HepG2 (cell line): ENCODE data around the gene PKDREJ. TPM values are rescaled to one million over a fixed set of nuclear protein-coding genes. Genes with fewer than 3 reads are reported as not detected.

Source experiments
- ATAC-seq: fragments of 200-7000 bp; cut with Tn5 transposase; 3 replicates; pipeline ENCODE4 v1.9.1; 2020; ENCODE audit warnings: mild to moderate bottlenecking, moderate library complexity
- BruUV-seq: library from RNA; stranded (reverse); fragments of 400-500 nt; replicated peaks from 2 replicates; lab custom pipeline; 2021; lab: Mats Ljungman, UMichigan
- CTCF ChIA-PET: fragments of 300-600 bp; formaldehyde crosslinking; extraction: SDS; loops from one replicate; lab custom pipeline; 2021; ENCODE audit warnings: low total read pairs, inconsistent platforms, low intra/inter-chr PET ratio; lab: Yijun Ruan, JAX
- POLR2A ChIA-PET: fragments of 350-600 bp; sonication (Branson Sonifier 250); formaldehyde crosslinking; loops from one replicate; lab custom pipeline; 2020; ENCODE audit warnings: antibody characterized with exemption, inconsistent platforms; lab: Yijun Ruan, JAX
- DNase-seq: peaks from one replicate; pipeline ENCODE4 v3.0.0-alpha.2; 2015; ENCODE audit warnings: low spot score
- FAIRE-seq: peaks from 3 replicates; lab custom pipeline; 2011; peaks lifted over from hg19 to GRCh38; lab: Jason Lieb, UNC
- H2AFZ ChIP-seq: one replicate; pipeline ENCODE4 v1.6.1; 2011; ENCODE audit warnings: low read length, inconsistent platforms
- H3K27ac ChIP-seq: fragments of 300-600 bp; 3 replicates; pipeline ENCODE4 v1.8.0; 2011; ENCODE audit warnings: mixed run types, mild to moderate bottlenecking, mixed read lengths, low read length, inconsistent platforms; ENCODE audit not compliant: insufficient read depth; ENCODE audit errors: extremely low read length
- H3K27me3 ChIP-seq, 2 experiments: fragments of 200-600 bp in 1 of 2; 2 replicates in 1 of 2; 3 replicates in 1 of 2; pipeline versions ENCODE4 v1.6.0 to v1.8.0; 2011; ENCODE audit warnings: low read length in 2 of 2, mild to moderate bottlenecking in 2 of 2, moderate library complexity in 2 of 2, inconsistent platforms in 1 of 2; ENCODE audit not compliant: insufficient read depth in 2 of 2, control insufficient read depth in 1 of 2
- H3K36me3 ChIP-seq, 2 experiments: fragments of 200-600 bp in 1 of 2; replicated peaks in 1 of 2; 2 replicates in 1 of 2; 3 replicates in 1 of 2; pipeline versions ENCODE4 v1.5.1 to v1.8.0; 2011; ENCODE audit warnings: low read length in 2 of 2, inconsistent platforms in 1 of 2; ENCODE audit not compliant: insufficient read depth in 2 of 2, control insufficient read depth in 1 of 2
- H3K4me1 ChIP-seq: 2 replicates; pipeline ENCODE4 v1.5.1; 2012; ENCODE audit warnings: low read length, inconsistent platforms; ENCODE audit not compliant: insufficient read depth
- H3K4me2 ChIP-seq: 2 replicates; pipeline ENCODE4 v1.6.0; 2011; ENCODE audit warnings: low read depth, low read length, inconsistent platforms
- H3K4me3 ChIP-seq, 3 experiments: fragments of 200-600 bp in 1 of 3; sonication (generic), shearing (Covaris generic) in 1 of 3; replicated peaks in 1 of 3; 2 replicates each; pipeline ENCODE4 v1.5.1; 2011 to 2016; ENCODE audit warnings: low read length in 3 of 3, inconsistent platforms in 2 of 3, low read depth in 2 of 3, mild to moderate bottlenecking in 2 of 3, control low read depth in 1 of 3, mixed read lengths in 1 of 3; ENCODE audit not compliant: insufficient read depth in 1 of 3
- H3K79me2 ChIP-seq: one replicate; pipeline ENCODE4 v1.6.1; 2011; ENCODE audit warnings: low read length, inconsistent platforms; ENCODE audit not compliant: insufficient read depth
- H3K9ac ChIP-seq: 2 replicates; pipeline ENCODE4 v1.6.0; 2011; ENCODE audit warnings: mild to moderate bottlenecking, low read depth, low read length, inconsistent platforms; ENCODE audit not compliant: insufficient read depth
- H3K9me3 ChIP-seq: 2 replicates; pipeline ENCODE4 v1.5.1; 2012; ENCODE audit warnings: mild to moderate bottlenecking, low read length
- H4K20me1 ChIP-seq: 2 replicates; pipeline ENCODE4 v1.6.0; 2011; ENCODE audit warnings: inconsistent platforms, mild to moderate bottlenecking, low read length, moderate library complexity; ENCODE audit not compliant: insufficient read depth
- AGO2 ChIP-seq: fragments of 200-400 bp; formaldehyde crosslinking; optimal IDR thresholded peaks from 2 replicates; pipeline ENCODE3; 2017; ENCODE audit warnings: mild to moderate bottlenecking, low read depth, low read length, moderate library complexity
- NFYB ChIP-seq: sonication (generic); formaldehyde crosslinking; IDR thresholded peaks from 2 replicates; pipeline ENCODE4 v1.4.0; 2020; ENCODE audit warnings: missing genetic modification reagents
- POLR2A ChIP-seq, 2 experiments: IDR thresholded peaks; 2 replicates each; pipeline ENCODE4 v1.6.1; 2011; ENCODE audit warnings: low read depth in 2 of 2, low read length in 2 of 2, mild to moderate bottlenecking in 1 of 2, moderate library complexity in 1 of 2; ENCODE audit not compliant: insufficient read depth in 1 of 2
- ZNF841 ChIP-seq: sonication (generic); formaldehyde crosslinking; IDR thresholded peaks from 2 replicates; pipeline ENCODE4 v1.8.1; 2023; ENCODE audit warnings: missing genetic modification reagents, borderline replicate concordance
- WGBS: methylation state at CpG from one replicate; pipeline ENCODE4 v1.1.6; 2017; ENCODE audit warnings: low lambda C conversion rate; 5-methylcytosine and 5-hydroxymethylcytosine counted together
- in situ Hi-C: cut with HindIII; loops from 2 replicates; pipeline ENCODE4 v1.10.0; 2017; ENCODE audit warnings: low pct_unique_long_range_greater_than_20kb; ENCODE audit not compliant: extremely low pct_ligation_motif_present
- intact Hi-C: fragments of 100-400 bp; cut with micrococcal nuclease; formaldehyde crosslinking; loops from one replicate; pipeline ENCODE4 v1.10.0; 2022; ENCODE audit not compliant: unreplicated experiment
- polyA plus RNA-seq, 8 experiments: library from polyadenylated mRNA; depleted of rRNA in 3 of 8; stranded (reverse) in 7 of 8; unstranded in 1 of 8; fragments of >200 nt; fragmentation: Illumina TruSeq in 4 of 8; extraction: Trizol in 4 of 8; gene quantifications; 2 replicates each; pipeline versions ENCODE4 v1.2.1 to v1.2.3, GENCODE V29; 2011 to 2016; ENCODE audit warnings: low read depth in 4 of 8, missing spikeins in 1 of 8, mixed read lengths in 1 of 8; ENCODE audit not compliant: insufficient read depth in 1 of 8
- total RNA-seq, 5 experiments: library from RNA; depleted of rRNA; stranded (reverse); fragments of >200 nt; fragmentation: Illumina TruSeq; extraction: Trizol; gene quantifications; 2 replicates each; pipeline ENCODE4 v1.2.3, GENCODE V29; 2016; ENCODE audit warnings: low read depth in 1 of 5
- TF ChIP-seq, protein P1 (sequence below): sonication (generic); formaldehyde crosslinking; IDR thresholded peaks from 2 replicates; pipeline ENCODE4 v1.4.0; 2020; ENCODE audit warnings: missing genetic modification reagents, mild to moderate bottlenecking, borderline replicate concordance
- TF ChIP-seq, protein P2 (sequence below): sonication (generic); formaldehyde crosslinking; IDR thresholded peaks from 2 replicates; pipeline ENCODE4 v1.4.0; 2020; ENCODE audit warnings: mild to moderate bottlenecking, missing genetic modification reagents

The PKDREJ gene
- total and polyA plus RNA-seq, 2 of the 13 experiments (the other 11 are each of a cell fraction or from before 2014, with no cell fraction given) = not detected

DNA sequence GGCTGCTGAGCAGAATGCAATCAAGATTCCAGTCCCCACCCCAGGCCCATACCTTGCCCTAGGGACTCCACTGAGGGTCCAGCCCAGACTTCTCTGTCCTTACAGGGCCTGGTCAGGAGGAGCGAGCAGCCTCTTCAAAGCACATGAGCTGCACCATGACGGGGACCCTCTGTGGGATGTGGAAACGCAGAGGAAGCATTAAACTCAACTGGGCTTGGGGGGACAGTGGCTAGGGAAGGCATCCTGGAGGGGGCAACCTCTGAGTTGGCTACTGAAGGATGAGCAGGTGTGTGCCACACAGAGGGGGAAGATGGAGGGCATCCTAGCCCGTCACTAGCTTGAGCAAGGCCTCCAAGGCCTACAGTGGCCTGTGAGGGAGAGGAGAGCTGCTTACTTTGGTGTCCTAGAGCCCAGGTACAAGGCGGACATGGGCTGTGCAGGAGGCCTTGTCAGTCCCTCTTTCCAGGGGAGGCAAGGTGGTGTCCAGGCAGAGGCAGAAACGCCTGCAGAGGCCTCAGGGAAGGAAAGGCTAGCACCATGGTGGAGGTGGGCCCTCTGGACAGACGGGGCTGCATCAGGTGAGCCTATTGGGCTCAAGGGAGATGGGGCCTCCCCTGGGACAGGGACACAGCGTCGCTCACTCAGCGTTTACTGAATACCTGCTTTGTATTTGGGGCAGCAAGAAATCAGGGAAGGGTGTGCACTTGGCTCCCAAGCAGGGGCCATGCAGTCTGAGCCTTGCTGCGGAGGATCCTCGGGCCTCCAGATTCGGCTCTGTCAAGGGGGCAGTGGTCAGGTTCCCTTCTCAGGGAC, 18.9 kb upstream of the PKDREJ start (continued):
- TF ChIP-seq, protein P1, sequence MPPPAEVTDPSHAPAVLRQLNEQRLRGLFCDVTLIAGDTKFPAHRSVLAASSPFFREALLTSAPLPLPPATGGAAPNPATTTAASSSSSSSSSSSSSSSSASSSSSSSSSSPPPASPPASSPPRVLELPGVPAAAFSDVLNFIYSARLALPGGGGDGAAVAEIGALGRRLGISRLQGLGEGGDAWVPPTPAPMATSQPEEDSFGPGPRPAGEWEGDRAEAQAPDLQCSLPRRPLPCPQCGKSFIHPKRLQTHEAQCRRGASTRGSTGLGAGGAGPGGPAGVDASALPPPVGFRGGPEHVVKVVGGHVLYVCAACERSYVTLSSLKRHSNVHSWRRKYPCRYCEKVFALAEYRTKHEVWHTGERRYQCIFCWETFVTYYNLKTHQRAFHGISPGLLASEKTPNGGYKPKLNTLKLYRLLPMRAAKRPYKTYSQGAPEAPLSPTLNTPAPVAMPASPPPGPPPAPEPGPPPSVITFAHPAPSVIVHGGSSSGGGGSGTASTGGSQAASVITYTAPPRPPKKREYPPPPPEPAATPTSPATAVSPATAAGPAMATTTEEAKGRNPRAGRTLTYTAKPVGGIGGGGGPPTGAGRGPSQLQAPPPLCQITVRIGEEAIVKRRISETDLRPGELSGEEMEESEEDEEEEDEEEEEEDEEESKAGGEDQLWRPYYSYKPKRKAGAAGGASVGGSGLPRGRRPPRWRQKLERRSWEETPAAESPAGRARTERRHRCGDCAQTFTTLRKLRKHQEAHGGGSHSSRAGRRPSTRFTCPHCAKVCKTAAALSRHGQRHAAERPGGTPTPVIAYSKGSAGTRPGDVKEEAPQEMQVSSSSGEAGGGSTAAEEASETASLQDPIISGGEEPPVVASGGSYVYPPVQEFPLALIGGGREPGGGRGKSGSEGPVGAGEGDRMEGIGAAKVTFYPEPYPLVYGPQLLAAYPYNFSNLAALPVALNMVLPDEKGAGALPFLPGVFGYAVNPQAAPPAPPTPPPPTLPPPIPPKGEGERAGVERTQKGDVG = no peak

DNA sequence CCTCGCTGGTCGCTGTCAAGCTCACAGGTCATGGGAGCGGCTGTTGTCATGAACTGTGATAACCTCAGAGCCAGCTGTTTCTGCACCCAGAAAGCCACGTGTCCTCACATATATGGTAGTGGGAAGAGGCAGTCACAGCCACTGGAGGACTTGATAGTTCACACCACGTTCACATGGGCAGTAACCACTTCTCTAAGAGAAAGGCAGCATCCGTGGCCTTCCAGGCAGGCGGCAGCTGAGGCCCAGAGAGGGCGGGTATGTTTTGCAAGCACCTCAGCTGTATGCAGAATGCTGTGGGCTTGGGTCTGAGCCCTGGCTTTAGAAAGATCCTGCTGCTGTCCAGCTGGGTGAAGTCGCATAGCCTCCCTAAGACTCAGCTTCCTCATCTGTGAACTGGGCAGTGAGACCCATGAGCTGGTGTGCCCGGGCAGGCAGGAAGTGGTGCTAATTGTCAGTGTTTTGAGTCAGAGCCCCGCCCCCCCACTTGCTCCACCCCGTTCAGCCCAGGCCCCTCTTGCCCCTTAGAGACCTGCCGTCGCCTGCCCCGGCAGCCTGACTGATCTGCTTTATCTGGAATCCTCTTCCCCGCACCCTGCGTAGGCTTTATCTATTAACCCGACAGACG, 18.0 kb upstream of the PKDREJ start:
- peak in 1 of 2 experiments; percentile 27; a peak in 1 of 4 replicates for TF ChIP-seq POLR2A (IDR thresholded peaks at IDR 0.05; ENCODE audit: insufficient read depth in 1 of 2, low read depth in 2 of 2, low read length in 2 of 2)
- TF ChIP-seq AGO2 = peak; percentile 7
- TF ChIP-seq, protein P2, sequence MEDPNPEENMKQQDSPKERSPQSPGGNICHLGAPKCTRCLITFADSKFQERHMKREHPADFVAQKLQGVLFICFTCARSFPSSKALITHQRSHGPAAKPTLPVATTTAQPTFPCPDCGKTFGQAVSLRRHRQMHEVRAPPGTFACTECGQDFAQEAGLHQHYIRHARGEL (CRISPR knock-in tag) = no peak
- TF ChIP-seq NFYB = no peak
- no peak for TF ChIP-seq ZNF841
- Histone ChIP-seq H2AFZ (no peak overlapping the region), H3K4me1 (no peaks in the 10 kb centered on the region), H3K27me3 (no peaks in the 10 kb centered on the region), H3K4me3 (no peak overlapping the region), H3K4me2 (no peak overlapping the region), H3K79me2 (no peaks in the 10 kb centered on the region), H3K36me3 (peaks cover 61 to 90% of the 10 kb centered on the region in 2 experiments), H3K9me3 (no peaks in the 10 kb centered on the region), H3K9ac (no peak overlapping the region), H3K27ac (no peak overlapping the region), H4K20me1 (0 out of 2 replicates have a peak, but pooled peaks cover 3% of the 10 kb centered on the region)
- FAIRE-seq = no peak
- no peak for ATAC-seq
- ChIA-PET POLR2A (interaction anchor here (0.5 to 6.2 kb wide), 4 partner anchors 9 to 179 kb away, joined by 3 to 41 read pairs (median 3); partner anchors contain the start of gene TTC38), CTCF (no interaction called here)
- no peak for DNase-seq
- intact Hi-C loops (no loop called here), in situ Hi-C loops (no loop called here)
- 99% methylated on average over 15 of the region's 19 CpGs for WGBS
- no TSS peak for BruUV-seq
